Keratinocyte (primary cell): ENCODE results near the gene SDC1. TPM values are rescaled to one million over a fixed set of nuclear protein-coding genes. Genes with fewer than 3 reads are reported as not detected.

Experiments
- DNase-seq: peaks from one replicate; pipeline ENCODE4 v3.0.0-alpha.2; 2011; ENCODE audit warnings: low read depth, missing footprints, low spot score
- FAIRE-seq: peaks from 2 replicates; lab custom pipeline; 2011; peaks lifted over from hg19 to GRCh38; lab: Jason Lieb, UNC
- H2AFZ ChIP-seq: 2 replicates; pipeline ENCODE4 v1.6.0; 2012; ENCODE audit warnings: low read length, control low read depth, inconsistent platforms; ENCODE audit not compliant: control insufficient read depth
- H3K27ac ChIP-seq: 2 replicates; pipeline ENCODE4 v1.5.1; 2011; ENCODE audit warnings: low read length; ENCODE audit not compliant: control insufficient read depth, insufficient read depth
- H3K27me3 ChIP-seq: 3 replicates; pipeline ENCODE4 v1.6.0; 2011; ENCODE audit warnings: low read length; ENCODE audit not compliant: control insufficient read depth, insufficient read depth; ENCODE audit errors: extremely low read depth
- H3K36me3 ChIP-seq, 2 experiments: 2 replicates in 1 of 2; 3 replicates in 1 of 2; pipeline ENCODE4 v1.5.1; 2011; ENCODE audit warnings: low read length in 2 of 2, mild to moderate bottlenecking in 1 of 2; ENCODE audit not compliant: control insufficient read depth in 2 of 2, insufficient read depth in 2 of 2; ENCODE audit errors: extremely low read depth in 1 of 2
- H3K4me1 ChIP-seq: 3 replicates; pipeline ENCODE4 v1.5.1; 2011; ENCODE audit warnings: low read length; ENCODE audit not compliant: control insufficient read depth, insufficient read depth; ENCODE audit errors: extremely low read depth
- H3K4me2 ChIP-seq: 3 replicates; pipeline ENCODE4 v1.6.0; 2011; ENCODE audit warnings: low read depth, low read length; ENCODE audit not compliant: control insufficient read depth, insufficient read depth; ENCODE audit errors: extremely low read depth
- H3K4me3 ChIP-seq, 3 experiments: fragments of 200-600 bp in 1 of 3; sonication (generic) in 1 of 3; 2 replicates in 2 of 3; 3 replicates in 1 of 3; pipeline ENCODE4 v1.5.1; 2011 to 2016; ENCODE audit warnings: low read length in 3 of 3, mild to moderate bottlenecking in 3 of 3, control low read depth in 2 of 3, inconsistent platforms in 1 of 3, low read depth in 1 of 3, mixed read lengths in 1 of 3, mixed run types in 1 of 3, moderate library complexity in 1 of 3; ENCODE audit not compliant: control insufficient read depth in 2 of 3, insufficient read depth in 2 of 3; ENCODE audit errors: extremely low read depth in 1 of 3
- H3K79me2 ChIP-seq: 2 replicates; pipeline ENCODE4 v1.6.0; 2012; ENCODE audit warnings: low read length; ENCODE audit not compliant: control insufficient read depth, insufficient read depth
- H3K9ac ChIP-seq: 3 replicates; pipeline ENCODE4 v1.6.0; 2011; ENCODE audit warnings: low read length; ENCODE audit not compliant: control insufficient read depth, insufficient read depth; ENCODE audit errors: extremely low read depth
- H3K9me1 ChIP-seq: 3 replicates; pipeline ENCODE4 v1.6.0; 2011; ENCODE audit warnings: low read length; ENCODE audit not compliant: control insufficient read depth, insufficient read depth; ENCODE audit errors: extremely low read depth
- H3K9me3 ChIP-seq: 2 replicates; pipeline ENCODE4 v1.5.1; 2012; ENCODE audit warnings: low read depth, low read length; ENCODE audit not compliant: control insufficient read depth
- H4K20me1 ChIP-seq: 3 replicates; pipeline ENCODE4 v1.6.0; 2011; ENCODE audit warnings: low read length; ENCODE audit not compliant: control insufficient read depth, insufficient read depth; ENCODE audit errors: extremely low read depth
- EZH2 ChIP-seq: IDR thresholded peaks from one replicate; pipeline ENCODE4 v1.6.1; 2012; ENCODE audit warnings: inconsistent platforms, mild to moderate bottlenecking, low read length, moderate library complexity
- dilution Hi-C: fragments of 300-500 bp; cut with MboI; formaldehyde crosslinking; loops from one replicate; pipeline ENCODE4 v1.7.0; 2020; ENCODE audit warnings: low sequenced_read_pairs; ENCODE audit not compliant: extremely low pct_ligation_motif_present
- polyA plus RNA-seq, 5 experiments: library from polyadenylated mRNA; depleted of rRNA in 3 of 5; stranded (reverse) in 3 of 5; stranded (forward) in 1 of 5; unstranded in 1 of 5; fragments of >200 nt; gene quantifications; 1 replicate in 1 of 5; 2 replicates in 3 of 5; 3 replicates in 1 of 5; pipeline versions ENCODE4 v1.2.1 to v1.2.3, GENCODE V29; 2011 to 2012; ENCODE audit warnings: missing spikeins in 2 of 5, low read depth in 1 of 5, low replicate concordance in 1 of 5
- TF ChIP-seq, protein P1 (sequence below), 3 experiments: IDR thresholded peaks in 1 of 3; conservative IDR thresholded peaks in 1 of 3; optimal IDR thresholded peaks in 1 of 3; 2 replicates in 2 of 3; 3 replicates in 1 of 3; pipeline versions ENCODE3 to v1.5.1; 2011; ENCODE audit warnings: low read length in 3 of 3, mild to moderate bottlenecking in 3 of 3, moderate library complexity in 2 of 3, control low read depth in 1 of 3, inconsistent platforms in 1 of 3; ENCODE audit not compliant: insufficient read depth in 2 of 3; ENCODE audit errors: extremely low read depth in 1 of 3

SDC1 gene
- polyA plus RNA-seq, 1 donor (not counting 4 experiments of a cell fraction or from before 2014, with no cell fraction given) = 696 TPM

DNA sequence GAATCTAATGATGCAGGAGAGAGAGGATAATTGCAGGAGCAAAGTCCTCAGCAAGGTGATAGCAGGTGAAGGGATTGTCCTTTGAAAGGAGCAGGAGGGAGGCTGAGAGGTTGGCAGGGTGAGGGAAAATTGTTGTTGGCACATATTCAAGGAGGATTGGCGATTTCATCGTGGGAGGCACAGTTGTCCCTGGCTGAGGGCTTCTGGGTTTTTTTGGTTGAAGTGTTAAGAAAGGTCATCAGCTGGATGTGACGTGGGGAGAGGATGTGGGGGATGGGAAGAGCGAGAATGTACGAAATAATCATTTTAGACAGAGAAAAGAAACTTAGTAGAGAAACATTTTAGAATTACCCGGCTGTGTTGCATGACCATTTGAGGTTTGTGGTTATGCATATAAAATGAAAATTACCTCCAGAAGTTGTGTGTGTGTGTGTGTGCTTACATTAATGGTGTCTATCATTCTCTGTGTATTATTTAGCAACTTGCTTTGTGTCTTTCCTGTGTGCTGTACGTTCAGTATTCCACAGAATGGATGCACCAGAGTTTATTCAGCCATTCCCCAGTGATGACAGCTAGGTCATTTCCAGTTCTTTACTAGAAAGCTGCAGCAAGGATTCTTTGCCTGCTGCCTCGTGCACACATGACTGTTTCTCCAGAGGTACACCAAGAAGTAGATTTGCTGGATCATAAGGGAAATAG is 67.6 kb downstream of the SDC1 start:
- DNase-seq (no peak), FAIRE-seq (no peak)
- dilution Hi-C loops = no loop called here
- no peaks in the 10 kb centered on the region for H3K9me1 ChIP-seq
- H2AFZ ChIP-seq = no peak overlapping the region
- H3K4me1 ChIP-seq = peaks cover 15% of the 10 kb centered on the region
- no peaks in the 10 kb centered on the region for H4K20me1 ChIP-seq
- H3K4me2 ChIP-seq = no peak overlapping the region
- no peak overlapping the region for H3K4me3 ChIP-seq
- H3K36me3 ChIP-seq = no peaks in the 10 kb centered on the region
- no peak overlapping the region for H3K9ac ChIP-seq
- no peaks in the 10 kb centered on the region for H3K9me3 ChIP-seq
- no peaks in the 10 kb centered on the region for H3K79me2 ChIP-seq
- no peaks in the 10 kb centered on the region for H3K27me3 ChIP-seq
- no peak for TF ChIP-seq EZH2
- TF ChIP-seq, protein P1, sequence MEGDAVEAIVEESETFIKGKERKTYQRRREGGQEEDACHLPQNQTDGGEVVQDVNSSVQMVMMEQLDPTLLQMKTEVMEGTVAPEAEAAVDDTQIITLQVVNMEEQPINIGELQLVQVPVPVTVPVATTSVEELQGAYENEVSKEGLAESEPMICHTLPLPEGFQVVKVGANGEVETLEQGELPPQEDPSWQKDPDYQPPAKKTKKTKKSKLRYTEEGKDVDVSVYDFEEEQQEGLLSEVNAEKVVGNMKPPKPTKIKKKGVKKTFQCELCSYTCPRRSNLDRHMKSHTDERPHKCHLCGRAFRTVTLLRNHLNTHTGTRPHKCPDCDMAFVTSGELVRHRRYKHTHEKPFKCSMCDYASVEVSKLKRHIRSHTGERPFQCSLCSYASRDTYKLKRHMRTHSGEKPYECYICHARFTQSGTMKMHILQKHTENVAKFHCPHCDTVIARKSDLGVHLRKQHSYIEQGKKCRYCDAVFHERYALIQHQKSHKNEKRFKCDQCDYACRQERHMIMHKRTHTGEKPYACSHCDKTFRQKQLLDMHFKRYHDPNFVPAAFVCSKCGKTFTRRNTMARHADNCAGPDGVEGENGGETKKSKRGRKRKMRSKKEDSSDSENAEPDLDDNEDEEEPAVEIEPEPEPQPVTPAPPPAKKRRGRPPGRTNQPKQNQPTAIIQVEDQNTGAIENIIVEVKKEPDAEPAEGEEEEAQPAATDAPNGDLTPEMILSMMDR (optimal IDR thresholded peaks at IDR 0.05 in 1 of 3, IDR thresholded peaks at IDR 0.05 in 1 of 3, conservative IDR thresholded peaks at IDR 0.05 in 1 of 3; ENCODE audit: extremely low read depth in 1 of 3, insufficient read depth in 2 of 3, low read length in 3 of 3) = no peak
- no peak overlapping the region for H3K27ac ChIP-seq

DNA sequence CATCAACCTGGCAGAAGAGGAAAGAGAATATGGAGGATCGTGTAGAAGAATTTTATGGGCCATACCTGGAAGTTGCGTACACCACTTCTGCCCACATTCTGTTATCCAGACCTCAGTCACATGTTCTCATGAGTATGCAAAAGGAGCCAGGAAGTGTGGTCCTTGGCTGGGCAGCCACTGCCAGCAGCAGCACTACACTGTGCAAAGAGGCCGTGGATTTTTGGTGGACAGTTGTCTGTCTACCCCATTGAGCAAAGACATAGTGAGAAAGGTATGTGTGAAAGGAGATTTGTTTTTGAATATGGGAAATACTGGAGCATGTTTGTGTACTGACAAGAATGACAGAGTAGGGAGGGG is 68.1 kb downstream of the SDC1 start:
- TF ChIP-seq EZH2 = no peak
- TF ChIP-seq, protein P1 (optimal IDR thresholded peaks at IDR 0.05 in 1 of 3, IDR thresholded peaks at IDR 0.05 in 1 of 3, conservative IDR thresholded peaks at IDR 0.05 in 1 of 3; ENCODE audit: extremely low read depth in 1 of 3, insufficient read depth in 2 of 3, low read length in 3 of 3) = no peak
- DNase-seq = no peak
- no peaks in the 10 kb centered on the region for H3K27me3 ChIP-seq
- H3K36me3 ChIP-seq = no peaks in the 10 kb centered on the region
- no peak overlapping the region for H3K4me3 ChIP-seq
- FAIRE-seq = no peak
- no peak overlapping the region for H3K9ac ChIP-seq
- no peak overlapping the region for H3K27ac ChIP-seq
- H3K79me2 ChIP-seq = no peaks in the 10 kb centered on the region
- H3K9me1 ChIP-seq = no peaks in the 10 kb centered on the region
- H2AFZ ChIP-seq = no peak overlapping the region
- dilution Hi-C loops = no loop called here
- no peaks in the 10 kb centered on the region for H4K20me1 ChIP-seq
- H3K4me1 ChIP-seq = peaks cover 15% of the 10 kb centered on the region
- no peak overlapping the region for H3K4me2 ChIP-seq
- no peaks in the 10 kb centered on the region for H3K9me3 ChIP-seq
